H1 (cell line): Measurements from ENCODE around the gene CORO2B. TPM values are rescaled to one million over a fixed set of nuclear protein-coding genes. Genes with fewer than 3 reads are reported as not detected.
A peak's percentile ranks its signal among the peaks of the same experiment; 100 is the strongest.

Source experiments
- CTCF ChIA-PET: fragments of 300-600 bp; sonication (Branson Sonifier 250); formaldehyde crosslinking; loops from one replicate; lab custom pipeline; 2021; ENCODE audit not compliant: partially characterized antibody; lab: Charles Lee
- POLR2A ChIA-PET: fragments of 300-600 bp; sonication (Branson Sonifier 250); formaldehyde crosslinking; loops from one replicate; lab custom pipeline; 2021; ENCODE audit warnings: inconsistent platforms; ENCODE audit not compliant: partially characterized antibody; lab: Charles Lee
- DNase-seq, 2 experiments: peaks; one replicate each; pipeline versions ENCODE4 v3.0.0 to v3.0.0-alpha.2; 2010 to 2022; ENCODE audit warnings: low spot score in 2 of 2, low read depth in 1 of 2, mixed read lengths in 1 of 2
- FAIRE-seq: peaks from 2 replicates; lab custom pipeline; 2011; peaks lifted over from hg19 to GRCh38; lab: Jason Lieb, UNC
- H2AFZ ChIP-seq: 2 replicates; pipeline ENCODE4 v1.8.1; 2012; ENCODE audit warnings: low read length, inconsistent platforms
- H2AK5ac ChIP-seq: 2 replicates; pipeline ENCODE4 v1.6.1; 2013; ENCODE audit warnings: low read depth, low read length
- H2BK120ac ChIP-seq: replicated peaks from 2 replicates; pipeline ENCODE3; 2013; ENCODE audit warnings: low read depth, low read length, inconsistent platforms
- H2BK12ac ChIP-seq: 2 replicates; pipeline ENCODE4 v1.6.1; 2013; ENCODE audit warnings: low read depth, low read length
- H2BK15ac ChIP-seq: 2 replicates; pipeline ENCODE4 v1.6.1; 2013; ENCODE audit warnings: low read length
- H2BK20ac ChIP-seq: 2 replicates; pipeline ENCODE4 v1.6.1; 2013; ENCODE audit warnings: low read length
- H2BK5ac ChIP-seq: 2 replicates; pipeline ENCODE4 v1.6.1; 2013; ENCODE audit warnings: low read depth, low read length
- H3K14ac ChIP-seq: 2 replicates; pipeline ENCODE4 v1.6.1; 2013; ENCODE audit warnings: inconsistent platforms; ENCODE audit not compliant: insufficient read length
- H3K18ac ChIP-seq: 2 replicates; pipeline ENCODE4 v1.6.1; 2013; ENCODE audit warnings: low read length; ENCODE audit errors: extremely low read depth
- H3K23ac ChIP-seq: 2 replicates; pipeline ENCODE4 v1.6.1; 2013; ENCODE audit warnings: inconsistent platforms; ENCODE audit not compliant: insufficient read length
- H3K23me2 ChIP-seq: 2 replicates; pipeline ENCODE4 v1.6.1; 2013; ENCODE audit warnings: low read depth, low read length
- H3K27ac ChIP-seq: 2 replicates; pipeline ENCODE4 v1.6.1; 2011; ENCODE audit warnings: low read depth, low read length, inconsistent platforms
- H3K27me3 ChIP-seq, 4 experiments: replicated peaks in 1 of 4; 1 replicate in 1 of 4; 2 replicates in 3 of 4; pipeline versions ENCODE4 v1.6.1 to v1.8.1; 2011 to 2013; ENCODE audit warnings: low read length in 3 of 4, mild to moderate bottlenecking in 3 of 4, inconsistent platforms in 2 of 4, mixed read lengths in 2 of 4, moderate library complexity in 1 of 4; ENCODE audit not compliant: control insufficient read depth in 3 of 4, insufficient read depth in 3 of 4; ENCODE audit errors: extremely low read depth in 1 of 4
- H3K36me3 ChIP-seq, 4 experiments: 2 replicates each; pipeline versions ENCODE4 v1.6.1 to v1.8.1; 2011 to 2013; ENCODE audit warnings: mild to moderate bottlenecking in 4 of 4, low read length in 3 of 4, moderate library complexity in 2 of 4, control low read depth in 1 of 4, inconsistent platforms in 1 of 4; ENCODE audit not compliant: insufficient read depth in 4 of 4, control insufficient read depth in 2 of 4
- H3K4ac ChIP-seq: replicated peaks from 2 replicates; pipeline ENCODE3; 2013; ENCODE audit warnings: low read length, low read depth, mixed read lengths, inconsistent platforms; ENCODE audit not compliant: insufficient read length
- H3K4me1 ChIP-seq, 4 experiments: replicated peaks in 1 of 4; 1 replicate in 1 of 4; 2 replicates in 3 of 4; pipeline versions ENCODE4 v1.6.1 to v1.8.1; 2011 to 2013; ENCODE audit warnings: low read length in 3 of 4, inconsistent platforms in 2 of 4, mixed read lengths in 1 of 4; ENCODE audit not compliant: insufficient read depth in 4 of 4, control insufficient read depth in 3 of 4
- H3K4me2 ChIP-seq, 2 experiments: 2 replicates each; pipeline versions ENCODE4 v1.6.1 to v1.8.1; 2011 to 2013; ENCODE audit warnings: low read depth in 2 of 2, low read length in 2 of 2, control low read depth in 1 of 2, inconsistent platforms in 1 of 2, mild to moderate bottlenecking in 1 of 2; ENCODE audit not compliant: insufficient read depth in 1 of 2
- H3K4me3 ChIP-seq, 4 experiments: fragments of 200-600, 300-600 bp in 1 of 4; sonication (generic), shearing (Covaris generic), sonication (Bioruptor Twin) in 1 of 4; 2 replicates each; pipeline versions ENCODE4 v1.5.1 to v1.8.1; 2011 to 2016; ENCODE audit warnings: low read length in 4 of 4, low read depth in 3 of 4, control low read depth in 2 of 4, inconsistent platforms in 2 of 4, mild to moderate bottlenecking in 2 of 4, mixed read lengths in 1 of 4, moderate library complexity in 1 of 4; ENCODE audit not compliant: insufficient read depth in 2 of 4; ENCODE audit errors: extremely low read depth in 1 of 4
- H3K56ac ChIP-seq: replicated peaks from 2 replicates; pipeline ENCODE3; 2013; ENCODE audit warnings: low read depth, mild to moderate bottlenecking, mixed read lengths, low read length, inconsistent platforms; ENCODE audit not compliant: insufficient read length
- H3K79me1 ChIP-seq: 2 replicates; pipeline ENCODE4 v1.6.1; 2013; ENCODE audit warnings: low read depth, low read length, control low read depth
- H3K79me2 ChIP-seq, 2 experiments: 2 replicates each; pipeline versions ENCODE4 v1.6.1 to v1.8.1; 2012 to 2013; ENCODE audit warnings: low read length in 2 of 2, mild to moderate bottlenecking in 2 of 2, inconsistent platforms in 1 of 2; ENCODE audit not compliant: insufficient read depth in 2 of 2, control insufficient read depth in 1 of 2
- H3K9ac ChIP-seq, 4 experiments: replicated peaks in 1 of 4; 1 replicate in 1 of 4; 2 replicates in 3 of 4; pipeline versions ENCODE4 v1.6.1 to v1.8.1; 2011 to 2013; ENCODE audit warnings: low read depth in 3 of 4, low read length in 3 of 4, control low read depth in 2 of 4, mild to moderate bottlenecking in 2 of 4, moderate library complexity in 2 of 4, inconsistent platforms in 1 of 4; ENCODE audit errors: extremely low read depth in 1 of 4
- H3K9me3 ChIP-seq, 2 experiments: 2 replicates each; pipeline versions ENCODE4 v1.6.1 to v1.8.1; 2012 to 2013; ENCODE audit warnings: mild to moderate bottlenecking in 2 of 2, moderate library complexity in 2 of 2, control low read depth in 1 of 2, inconsistent platforms in 1 of 2, low read depth in 1 of 2, low read length in 1 of 2, mixed read lengths in 1 of 2; ENCODE audit not compliant: insufficient read depth in 2 of 2
- H4K20me1 ChIP-seq, 2 experiments: replicated peaks in 1 of 2; 2 replicates each; pipeline versions ENCODE3 to v1.8.1; 2011 to 2013; ENCODE audit warnings: inconsistent platforms in 2 of 2, low read length in 2 of 2, mild to moderate bottlenecking in 1 of 2; ENCODE audit not compliant: insufficient read depth in 2 of 2, control insufficient read depth in 1 of 2
- H4K5ac ChIP-seq: 2 replicates; pipeline ENCODE4 v1.6.1; 2013; ENCODE audit warnings: low read length, low read depth, mixed read lengths, inconsistent platforms; ENCODE audit not compliant: insufficient read length
- H4K8ac ChIP-seq: 2 replicates; pipeline ENCODE4 v1.8.0; 2013; ENCODE audit warnings: mild to moderate bottlenecking, moderate library complexity, low read length, inconsistent platforms; ENCODE audit not compliant: insufficient read depth; ENCODE audit errors: extremely low read depth
- H4K91ac ChIP-seq: replicated peaks from 2 replicates; pipeline ENCODE3; 2013; ENCODE audit warnings: low read length, mixed read lengths, inconsistent platforms; ENCODE audit not compliant: insufficient read length
- EZH2 ChIP-seq: fragments of 200-600 bp; sonication (generic); IDR thresholded peaks from 2 replicates; pipeline ENCODE4 v1.7.1; 2012; ENCODE audit warnings: low read depth, mild to moderate bottlenecking, moderate library complexity, low read length, inconsistent platforms; ENCODE audit not compliant: severe bottlenecking
- FOSL1 ChIP-seq: IDR thresholded peaks from 2 replicates; pipeline ENCODE4 v1.6.1; 2011; ENCODE audit warnings: mild to moderate bottlenecking, low read depth, low read length, moderate library complexity; ENCODE audit not compliant: insufficient read depth
- SP4 ChIP-seq: IDR thresholded peaks from 2 replicates; pipeline ENCODE4 v1.6.1; 2012; ENCODE audit warnings: low read length, inconsistent platforms
- WGBS, 2 experiments: shearing (Covaris generic) in 1 of 2; methylation state at CpG; one replicate each; pipeline versions ENCODE4 v1.1.6 to v1.1.7; 2013 to 2015; ENCODE audit warnings: low lambda C conversion rate in 2 of 2, mixed read lengths in 2 of 2, inconsistent platforms in 1 of 2, low coverage in 1 of 2, missing lambda C conversion rate in 1 of 2; ENCODE audit not compliant: insufficient replicate concordance in 2 of 2, insufficient coverage in 1 of 2, insufficient read length in 1 of 2; ENCODE audit errors: extremely low coverage in 1 of 2, missing lambda C conversion rate in 1 of 2; 5-methylcytosine and 5-hydroxymethylcytosine counted together
- polyA plus RNA-seq, 7 experiments: library from polyadenylated mRNA; depleted of rRNA in 3 of 7; stranded (reverse) in 5 of 7; unstranded in 2 of 7; fragments of >200 nt in 5 of 7; fragments of 200-250 nt in 2 of 7; gene quantifications; 1 replicate in 5 of 7; 2 replicates in 1 of 7; 4 replicates in 1 of 7; pipeline versions ENCODE4 v1.2.1 to v1.2.3, GENCODE V29; 2011 to 2013; ENCODE audit warnings: missing spikeins in 2 of 7, mixed read lengths in 2 of 7
- total RNA-seq: library from RNA; stranded (reverse); fragmentation: NEBNext Ultra II Directional; extraction: Animal tissue kit (Norgen Biotek cat#: 25700); gene quantifications from 2 replicates; pipeline ENCODE4 v1.2.1, GENCODE V29; 2021

Gene CORO2B
- total and polyA plus RNA-seq, 2 of the 8 experiments (the other 6 are each of a cell fraction or from before 2014, with no cell fraction given), result 3.4 to 6.7 TPM

DNA sequence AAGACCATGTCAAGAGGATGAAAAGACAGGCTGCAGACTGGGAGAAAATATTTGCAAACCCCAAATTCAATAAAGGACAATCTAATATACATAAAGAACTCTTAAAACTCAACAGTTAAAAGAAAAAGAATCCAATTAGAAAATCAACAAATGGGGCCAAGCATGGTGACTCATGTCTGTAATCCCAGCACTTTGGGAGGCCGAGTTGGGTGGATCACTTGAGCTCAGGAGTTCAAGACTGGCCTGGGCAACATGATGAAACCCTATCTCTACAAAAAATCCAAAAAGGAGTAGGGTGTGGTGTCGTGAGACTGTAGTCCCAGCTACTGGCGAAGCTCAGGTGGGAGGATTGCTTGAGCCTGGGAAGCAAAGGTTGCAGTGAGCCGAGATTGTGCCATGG is 184.3 kb downstream of the CORO2B start:
- no peak overlapping the region for H4K91ac ChIP-seq
- no peak overlapping the region for H3K56ac ChIP-seq
- no peak overlapping the region for H2BK20ac ChIP-seq
- FAIRE-seq, result no peak
- no peak overlapping the region for H2BK120ac ChIP-seq
- no peaks in the 10 kb centered on the region for H3K4me1 ChIP-seq
- H3K18ac ChIP-seq, result no peak overlapping the region
- no peak for DNase-seq
- TF ChIP-seq SP4 (no peak), EZH2 (no peak), FOSL1 (no peak)
- H2BK5ac ChIP-seq, result no peak overlapping the region
- no peak overlapping the region for H3K27ac ChIP-seq
- H2AK5ac ChIP-seq, result no peak overlapping the region
- ChIA-PET CTCF (interaction anchor here (0.7 to 2.2 kb wide), 3 partner anchors 20 to 161 kb away, joined by 3 to 8 read pairs (median 5); no protein-coding TSS in a partner anchor), POLR2A (interaction anchor here (1.9 kb wide), 1 partner anchor 10 kb away, joined by 6 read pairs; no protein-coding TSS in a partner anchor)
- H4K8ac ChIP-seq, result no peak overlapping the region
- no peak overlapping the region for H2BK15ac ChIP-seq
- no peaks in the 10 kb centered on the region for H3K27me3 ChIP-seq
- H3K9me3 ChIP-seq, result no peaks in the 10 kb centered on the region
- H3K4me3 ChIP-seq, result no peak overlapping the region
- no peaks in the 10 kb centered on the region for H3K36me3 ChIP-seq
- no peaks in the 10 kb centered on the region for H3K23me2 ChIP-seq
- no peak overlapping the region for H2BK12ac ChIP-seq
- H3K4ac ChIP-seq, result no peak overlapping the region
- 0 out of 2 replicates have a peak overlapping the region, but pooled peaks have one; percentile 16 for H2AFZ ChIP-seq
- no peak overlapping the region for H4K5ac ChIP-seq
- H3K4me2 ChIP-seq, result no peak overlapping the region
- no peak overlapping the region for H3K9ac ChIP-seq
- H3K23ac ChIP-seq, result no peak overlapping the region
- no peaks in the 10 kb centered on the region for H4K20me1 ChIP-seq
- no peak overlapping the region for H3K14ac ChIP-seq
- no peaks in the 10 kb centered on the region for H3K79me1 ChIP-seq
- WGBS, 2 experiments, result 87% methylated on average over 4 of the region's 4 CpGs; no CpG with 5 or more reads in 1 of the 2 experiments
- no peaks in the 10 kb centered on the region for H3K79me2 ChIP-seq
